ENCODE results near the gene IL6ST.

DNA sequence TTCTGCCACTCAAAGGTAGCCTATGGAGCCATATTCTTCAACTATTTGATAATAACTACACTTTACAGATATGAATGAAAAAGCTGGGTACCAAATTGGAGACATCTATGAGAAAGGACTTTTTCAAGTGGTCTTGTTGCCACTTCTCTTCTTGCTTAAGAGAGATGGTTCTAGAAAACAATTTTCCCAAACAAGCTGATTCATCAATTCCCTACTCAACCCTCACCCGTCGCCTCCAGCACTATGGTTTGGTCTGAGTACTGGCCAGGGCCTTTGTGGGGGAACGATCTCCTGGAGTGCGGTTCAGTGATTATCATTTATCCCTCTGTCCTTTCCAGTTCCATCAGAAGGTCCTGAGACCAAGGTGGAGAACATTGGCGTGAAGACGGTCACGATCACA lies 86.8 kb downstream of the IL6ST start:
- TF ChIP-seq EZH2phosphoT487 (IDR thresholded peaks at IDR 0.05; ENCODE audit: borderline replicate concordance), result no peak
- TF ChIP-seq, protein P1, sequence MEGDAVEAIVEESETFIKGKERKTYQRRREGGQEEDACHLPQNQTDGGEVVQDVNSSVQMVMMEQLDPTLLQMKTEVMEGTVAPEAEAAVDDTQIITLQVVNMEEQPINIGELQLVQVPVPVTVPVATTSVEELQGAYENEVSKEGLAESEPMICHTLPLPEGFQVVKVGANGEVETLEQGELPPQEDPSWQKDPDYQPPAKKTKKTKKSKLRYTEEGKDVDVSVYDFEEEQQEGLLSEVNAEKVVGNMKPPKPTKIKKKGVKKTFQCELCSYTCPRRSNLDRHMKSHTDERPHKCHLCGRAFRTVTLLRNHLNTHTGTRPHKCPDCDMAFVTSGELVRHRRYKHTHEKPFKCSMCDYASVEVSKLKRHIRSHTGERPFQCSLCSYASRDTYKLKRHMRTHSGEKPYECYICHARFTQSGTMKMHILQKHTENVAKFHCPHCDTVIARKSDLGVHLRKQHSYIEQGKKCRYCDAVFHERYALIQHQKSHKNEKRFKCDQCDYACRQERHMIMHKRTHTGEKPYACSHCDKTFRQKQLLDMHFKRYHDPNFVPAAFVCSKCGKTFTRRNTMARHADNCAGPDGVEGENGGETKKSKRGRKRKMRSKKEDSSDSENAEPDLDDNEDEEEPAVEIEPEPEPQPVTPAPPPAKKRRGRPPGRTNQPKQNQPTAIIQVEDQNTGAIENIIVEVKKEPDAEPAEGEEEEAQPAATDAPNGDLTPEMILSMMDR (conservative IDR thresholded peaks at IDR 0.05; ENCODE audit: low read length), result no peak

Measured in Loucy (cell line).